Pons (tissue), 1 donor: ENCODE data around the gene KRT78.
"Not testable (repeated sequence)": the region's sequence is repeated elsewhere in the genome, so short reads cannot be mapped to it uniquely, and the experiment has no call there.

ENCODE experiments used
- DNase-seq: peaks from one replicate; pipeline ENCODE4 v3.0.0-alpha.2; 2016; ENCODE audit warnings: low spot score

The KRT78 gene

GRCh38 chr12:52796429-52796794 is 52.4 kb downstream of the KRT78 start:
- no peak for DNase-seq

- DNase-seq = no peak
Observed at GRCh38 chr12:52795694-52796428, 52.9 kb downstream of the KRT78 start, which contains the start of gene KRT3. Gene KRT3, minus strand, starts transcription at chr12:52796117. Its CDS starts 75 bp downstream, at chr12:52796042.

GRCh38 chr12:52795332-52795674 is 53.5 kb downstream of the KRT78 start:
- not testable (repeated sequence) for DNase-seq

GRCh38 chr12:52794479-52795331 is 54.1 kb downstream of the KRT78 start:
- DNase-seq = no peak

- DNase-seq = no peak
Observed at GRCh38 chr12:52792185-52793029, 56.4 kb downstream of the KRT78 start.

GRCh38 chr12:52791271-52792184 is 57.3 kb downstream of the KRT78 start:
- DNase-seq = no peak

- DNase-seq = no peak
Observed at GRCh38 chr12:52790427-52791270, 58.1 kb downstream of the KRT78 start.

- DNase-seq = no peak
Observed at GRCh38 chr12:52789637-52790426, 59.0 kb downstream of the KRT78 start.

GRCh38 chr12:52788876-52789636 is 59.7 kb downstream of the KRT78 start:
- no peak for DNase-seq

- DNase-seq = no peak
Observed at GRCh38 chr12:52788192-52788875, 60.5 kb downstream of the KRT78 start.
